Small intestine (tissue), 7 donors: ENCODE measurements around the gene ATP5F1E. TPM values are rescaled to one million over a fixed set of nuclear protein-coding genes. Genes with fewer than 3 reads are reported as not detected.

Source experiments
- DNase-seq, 2 donors: peaks; one replicate each; pipeline versions ENCODE4 v3.0.0 to v3.0.0-alpha.2; 2013
- FAIRE-seq: peaks from 2 replicates; lab custom pipeline; 2012; peaks lifted over from hg19 to GRCh38; lab: Jason Lieb, UNC
- H3K27ac ChIP-seq, 3 donors: one replicate each; pipeline ENCODE4 v1.5.1; 2013; ENCODE audit warnings: low read length in 2 of 3, mild to moderate bottlenecking in 2 of 3, control low read depth in 1 of 3, inconsistent platforms in 1 of 3, low read depth in 1 of 3, moderate library complexity in 1 of 3
- H3K27me3 ChIP-seq, 3 donors: one replicate each; pipeline ENCODE4 v1.6.1; 2013; ENCODE audit warnings: low read length in 3 of 3, inconsistent platforms in 1 of 3; ENCODE audit not compliant: control insufficient read depth in 3 of 3, insufficient read depth in 3 of 3
- H3K36me3 ChIP-seq, 3 donors: one replicate each; pipeline ENCODE4 v1.6.1; 2013; ENCODE audit warnings: low read length in 3 of 3, inconsistent platforms in 1 of 3, low read depth in 1 of 3, mild to moderate bottlenecking in 1 of 3, moderate library complexity in 1 of 3; ENCODE audit not compliant: control insufficient read depth in 3 of 3, insufficient read depth in 2 of 3
- H3K4me1 ChIP-seq, 3 donors: one replicate each; pipeline ENCODE4 v1.6.1; 2013; ENCODE audit warnings: low read length in 2 of 3, inconsistent platforms in 1 of 3, low read depth in 1 of 3, mild to moderate bottlenecking in 1 of 3, moderate library complexity in 1 of 3; ENCODE audit not compliant: control insufficient read depth in 3 of 3, insufficient read depth in 2 of 3
- H3K4me3 ChIP-seq, 3 donors: one replicate each; pipeline ENCODE4 v1.5.1; 2013; ENCODE audit warnings: low read length in 3 of 3, control low read depth in 1 of 3, inconsistent platforms in 1 of 3, low read depth in 1 of 3, mild to moderate bottlenecking in 1 of 3, moderate library complexity in 1 of 3
- H3K9me3 ChIP-seq, 2 donors: one replicate each; pipeline ENCODE4 v1.6.1; 2013; ENCODE audit warnings: low read depth in 1 of 2, low read length in 1 of 2; ENCODE audit not compliant: control insufficient read depth in 2 of 2, insufficient read depth in 1 of 2
- WGBS, 3 donors: extraction: QIAGEN DNeasy Blood & Tissue Kit; methylation state at CpG; one replicate each; pipeline ENCODE4 v1.1.7; 2013; 5-methylcytosine and 5-hydroxymethylcytosine counted together
- polyA plus RNA-seq, 4 donors: library from polyadenylated mRNA; stranded (reverse) in 3 of 4; unstranded in 1 of 4; fragments of 200-250 nt in 3 of 4; fragments of 120-200 nt in 1 of 4; gene quantifications; one replicate each; pipeline versions ENCODE4 v1.2.1 to v1.2.3, GENCODE V29; 2013
- donor health status: healthy with polysubstance abuse.
- donor health status: control.
- donor health status: control.
- donor health status: Bipolar disorder and iron deficiency.
- donor health status: healthy.

The ATP5F1E gene
- polyA plus RNA-seq, 4 donors = 49.6 to 87.5 (median 69.8) TPM

DNA sequence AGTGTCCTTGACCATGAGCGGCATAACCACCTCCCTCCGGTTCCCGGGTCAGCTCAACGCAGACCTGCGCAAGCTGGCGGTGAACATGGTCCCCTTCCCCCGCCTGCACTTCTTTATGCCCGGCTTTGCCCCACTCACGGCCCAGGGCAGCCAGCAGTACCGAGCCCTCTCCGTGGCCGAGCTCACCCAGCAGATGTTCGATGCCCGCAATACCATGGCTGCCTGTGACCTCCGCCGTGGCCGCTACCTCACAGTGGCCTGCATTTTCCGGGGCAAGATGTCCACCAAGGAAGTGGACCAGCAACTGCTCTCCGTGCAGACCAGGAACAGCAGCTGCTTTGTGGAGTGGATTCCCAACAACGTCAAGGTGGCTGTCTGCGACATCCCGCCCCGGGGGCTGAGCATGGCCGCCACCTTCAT lies 8.0 kb downstream of the ATP5F1E start:
- Histone ChIP-seq H3K27me3 (no peaks in the 10 kb centered on the region), H3K36me3 (peaks cover 5 to 34% (median 16%) of the 10 kb centered on the region in 3 donors), H3K27ac (no peak overlapping the region), H3K4me1 (peaks cover 0 to 3% (median 0%) of the 10 kb centered on the region in 3 donors), H3K9me3 (no peaks in the 10 kb centered on the region), H3K4me3 (no peak overlapping the region)
- 95 to 97% (median 96%) methylated on average over 24 of the region's 24 CpGs for WGBS, 3 donors
- no peak for DNase-seq
- no peak for FAIRE-seq

DNA sequence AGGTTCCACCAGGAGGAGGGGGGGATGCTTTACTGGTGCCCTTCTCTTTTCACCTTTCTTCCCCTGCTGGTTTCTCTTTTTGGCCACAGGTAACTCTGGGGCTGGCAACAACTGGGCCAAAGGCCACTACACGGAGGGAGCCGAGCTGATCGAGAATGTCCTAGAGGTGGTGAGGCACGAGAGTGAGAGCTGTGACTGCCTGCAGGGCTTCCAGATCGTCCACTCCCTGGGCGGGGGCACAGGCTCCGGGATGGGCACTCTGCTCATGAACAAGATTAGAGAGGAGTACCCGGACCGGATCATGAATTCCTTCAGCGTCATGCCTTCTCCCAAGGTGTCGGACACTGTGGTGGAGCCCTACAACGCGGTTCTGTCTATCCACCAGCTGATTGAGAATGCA lies 8.5 kb downstream of the ATP5F1E start:
- DNase-seq = no peak
- WGBS, 3 donors = 91 to 94% (median 93%) methylated on average over 13 of the region's 13 CpGs
- Histone ChIP-seq H3K36me3 (peaks cover 5 to 32% (median 14%) of the 10 kb centered on the region in 3 donors), H3K27me3 (no peaks in the 10 kb centered on the region), H3K4me3 (no peak overlapping the region), H3K9me3 (no peaks in the 10 kb centered on the region), H3K27ac (no peak overlapping the region), H3K4me1 (peaks cover 0 to under 1% (median 0%) of the 10 kb centered on the region in 3 donors)
- no peak for FAIRE-seq

GRCh38 chr20:59022754-59023153 lies 9.4 kb downstream of the ATP5F1E start:
- Histone ChIP-seq H3K9me3 (no peaks in the 10 kb centered on the region), H3K4me1 (no peaks in the 10 kb centered on the region), H3K36me3 (peaks cover 5 to 35% (median 14%) of the 10 kb centered on the region in 3 donors), H3K4me3 (no peak overlapping the region), H3K27ac (no peak overlapping the region), H3K27me3 (no peaks in the 10 kb centered on the region)
- DNase-seq (no peak), FAIRE-seq (no peak)
- 92 to 97% (median 96%) methylated on average over 15 of the region's 15 CpGs for WGBS, 3 donors

DNA sequence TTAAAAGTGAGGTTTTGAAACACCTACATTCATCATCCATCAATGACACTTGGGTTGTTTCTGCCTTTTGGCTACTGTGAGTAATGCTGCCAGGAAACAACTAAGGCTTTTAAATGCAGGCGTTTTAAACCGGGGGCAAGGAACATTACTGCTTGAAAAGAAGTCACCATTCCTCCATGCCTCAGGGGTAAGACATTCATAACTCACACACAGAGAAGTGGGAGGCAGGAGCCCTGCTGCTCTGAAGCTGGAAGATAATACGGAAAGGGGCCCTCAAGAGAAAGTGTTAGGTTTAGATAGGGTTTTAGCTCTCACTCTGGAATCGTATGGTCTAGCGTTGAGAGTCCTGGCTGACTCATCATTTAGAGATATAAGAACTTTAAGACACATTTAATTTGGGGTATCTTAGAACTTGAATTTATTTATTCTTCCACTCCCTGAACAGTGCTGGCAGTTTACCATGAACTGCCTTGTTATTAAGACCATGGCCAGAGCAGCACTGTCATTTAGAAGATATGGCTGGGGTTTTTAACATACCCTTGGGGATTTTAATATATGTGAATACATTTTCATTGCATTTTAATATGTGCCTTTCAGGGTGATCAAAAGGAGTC lies 11.1 kb downstream of the ATP5F1E start:
- H3K9me3 ChIP-seq = no peaks in the 10 kb centered on the region
- peaks cover 0 to 3% (median 0%) of the 10 kb centered on the region in 3 donors for H3K4me1 ChIP-seq
- DNase-seq (no peak), FAIRE-seq (no peak)
- H3K36me3 ChIP-seq = peaks cover 5 to 31% (median 10%) of the 10 kb centered on the region in 3 donors
- WGBS, 3 donors = 71 to 78% (median 74%) methylated on average over 5 of the region's 5 CpGs
- H3K27me3 ChIP-seq = no peaks in the 10 kb centered on the region
- no peak overlapping the region for H3K27ac ChIP-seq
- H3K4me3 ChIP-seq = no peak overlapping the region

GRCh38 chr20:59019217-59019616 lies 12.9 kb downstream of the ATP5F1E start, which contains the start of gene TUBB1:
Gene TUBB1 (plus strand): TSS chr20:59019429. CDS start chr20:59019523, 94 bp downstream.
- Histone ChIP-seq H3K27me3 (no peaks in the 10 kb centered on the region), H3K36me3 (peaks cover 0 to 20% (median 4%) of the 10 kb centered on the region in 3 donors), H3K4me1 (peaks cover 0 to 5% (median 0%) of the 10 kb centered on the region in 3 donors), H3K9me3 (no peaks in the 10 kb centered on the region), H3K27ac (no peak within 1 kb of the TSS), H3K4me3 (no peak within 1 kb of the TSS)
- FAIRE-seq (no peak), DNase-seq (no peak)
- 97 to 98% (median 97%) methylated on average over 5 of the region's 5 CpGs for WGBS, 3 donors

GRCh38 chr20:59018817-59019216 lies 13.3 kb downstream of the ATP5F1E start:
- H3K27ac ChIP-seq = no peak overlapping the region
- DNase-seq = no peak
- peaks cover 0 to 16% (median 4%) of the 10 kb centered on the region in 3 donors for H3K36me3 ChIP-seq
- WGBS, 3 donors = 90 to 95% (median 94%) methylated on average over 10 of the region's 10 CpGs
- H3K9me3 ChIP-seq = no peaks in the 10 kb centered on the region
- H3K27me3 ChIP-seq = no peaks in the 10 kb centered on the region
- no peak for FAIRE-seq
- H3K4me3 ChIP-seq = no peak overlapping the region
- H3K4me1 ChIP-seq = peaks cover 0 to 5% (median 0%) of the 10 kb centered on the region in 3 donors

DNA sequence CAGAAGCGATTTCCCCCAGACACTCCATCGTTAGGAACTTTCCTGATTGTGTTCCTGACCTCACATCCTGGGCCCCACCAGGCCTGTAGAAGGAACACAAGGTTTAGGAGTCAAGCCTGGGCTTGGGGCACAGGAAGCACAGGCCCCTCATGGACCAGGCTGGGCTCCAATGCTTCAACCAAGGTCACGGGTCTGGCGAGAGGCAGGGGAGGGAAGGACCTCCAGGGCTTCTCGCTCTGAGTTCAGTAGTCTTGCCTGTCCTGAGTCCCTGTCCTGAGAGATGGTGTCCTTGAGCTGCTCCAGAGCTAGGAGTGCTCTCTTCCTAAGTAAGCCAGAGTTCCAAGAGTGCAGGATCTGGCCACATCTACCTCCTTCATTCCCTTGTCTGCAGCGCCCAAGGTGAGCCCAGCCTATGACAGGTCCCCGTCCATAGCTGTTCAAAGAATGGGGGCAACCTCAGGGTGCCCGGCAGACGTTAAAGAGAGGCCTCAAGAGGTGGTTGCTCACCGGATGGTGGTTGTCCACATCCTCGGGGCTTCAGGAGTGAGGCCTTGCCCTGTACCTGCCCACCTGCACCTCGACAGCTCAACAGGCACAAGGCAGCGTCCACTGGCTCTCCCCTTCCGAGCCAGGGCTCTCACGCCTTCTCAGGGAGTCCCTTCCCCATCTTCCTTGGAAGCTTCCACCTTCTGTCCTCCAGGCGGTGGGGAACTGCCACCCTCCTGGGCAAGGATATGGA lies 14.5 kb downstream of the ATP5F1E start:
- Histone ChIP-seq H3K27ac (no peak overlapping the region), H3K27me3 (no peaks in the 10 kb centered on the region), H3K36me3 (peaks cover 0 to 7% (median 0%) of the 10 kb centered on the region in 3 donors), H3K9me3 (no peaks in the 10 kb centered on the region), H3K4me3 (no peak overlapping the region), H3K4me1 (peaks cover 0 to 5% (median 0%) of the 10 kb centered on the region in 3 donors)
- FAIRE-seq (no peak), DNase-seq (no peak)
- 91 to 93% (median 91%) methylated on average over 16 of the region's 16 CpGs for WGBS, 3 donors

DNA sequence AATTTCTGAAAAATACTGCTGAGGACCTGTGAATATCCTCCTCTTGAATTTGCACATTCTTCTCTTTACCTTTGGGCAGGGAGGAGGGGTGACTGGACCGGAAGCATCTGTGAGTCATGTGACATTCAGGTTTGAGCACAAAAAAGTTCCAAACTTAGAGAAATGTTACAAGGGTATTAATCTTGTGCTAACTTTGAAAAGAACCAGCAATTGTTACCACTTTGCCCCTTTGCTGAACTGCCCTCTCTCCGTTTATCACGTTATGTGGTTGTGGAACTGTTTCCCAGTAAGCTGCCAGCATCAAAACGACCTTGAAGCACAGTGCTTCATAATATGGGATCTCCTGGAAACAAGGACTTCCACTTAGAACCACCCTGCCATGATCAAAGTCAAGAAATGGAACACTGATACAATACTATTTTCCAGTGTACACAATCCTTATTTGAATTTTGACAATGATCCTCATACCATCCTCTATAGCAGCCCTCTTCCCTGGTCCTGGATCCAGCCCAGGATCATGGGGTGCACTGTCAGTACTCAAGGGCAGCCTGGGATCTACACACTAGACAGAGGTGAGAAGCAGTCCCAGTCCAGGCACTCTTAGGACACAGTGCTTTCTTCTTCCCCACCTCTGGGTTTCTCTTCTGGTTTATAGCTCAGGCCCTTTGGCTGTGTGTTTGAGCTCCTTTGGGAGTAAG lies 15.2 kb downstream of the ATP5F1E start:
- peaks cover 0 to 6% (median 0%) of the 10 kb centered on the region in 3 donors for H3K36me3 ChIP-seq
- WGBS, 3 donors = 57 to 60% (median 59%) methylated on average over 4 of the region's 4 CpGs
- H3K9me3 ChIP-seq = no peaks in the 10 kb centered on the region
- no peaks in the 10 kb centered on the region for H3K27me3 ChIP-seq
- no peak overlapping the region for H3K27ac ChIP-seq
- DNase-seq (no peak), FAIRE-seq (no peak)
- no peak overlapping the region for H3K4me3 ChIP-seq
- H3K4me1 ChIP-seq = peaks cover 0 to 5% (median 0%) of the 10 kb centered on the region in 3 donors
